NCI-H345 (cell line): ENCODE measurements around the gene GOLT1A.

Source experiments
- DNase-seq: peaks from one replicate; lab custom pipeline; 2025; lab: John Stamatoyannopoulos, UW

Gene GOLT1A, protein sequence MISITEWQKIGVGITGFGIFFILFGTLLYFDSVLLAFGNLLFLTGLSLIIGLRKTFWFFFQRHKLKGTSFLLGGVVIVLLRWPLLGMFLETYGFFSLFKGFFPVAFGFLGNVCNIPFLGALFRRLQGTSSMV

DNA sequence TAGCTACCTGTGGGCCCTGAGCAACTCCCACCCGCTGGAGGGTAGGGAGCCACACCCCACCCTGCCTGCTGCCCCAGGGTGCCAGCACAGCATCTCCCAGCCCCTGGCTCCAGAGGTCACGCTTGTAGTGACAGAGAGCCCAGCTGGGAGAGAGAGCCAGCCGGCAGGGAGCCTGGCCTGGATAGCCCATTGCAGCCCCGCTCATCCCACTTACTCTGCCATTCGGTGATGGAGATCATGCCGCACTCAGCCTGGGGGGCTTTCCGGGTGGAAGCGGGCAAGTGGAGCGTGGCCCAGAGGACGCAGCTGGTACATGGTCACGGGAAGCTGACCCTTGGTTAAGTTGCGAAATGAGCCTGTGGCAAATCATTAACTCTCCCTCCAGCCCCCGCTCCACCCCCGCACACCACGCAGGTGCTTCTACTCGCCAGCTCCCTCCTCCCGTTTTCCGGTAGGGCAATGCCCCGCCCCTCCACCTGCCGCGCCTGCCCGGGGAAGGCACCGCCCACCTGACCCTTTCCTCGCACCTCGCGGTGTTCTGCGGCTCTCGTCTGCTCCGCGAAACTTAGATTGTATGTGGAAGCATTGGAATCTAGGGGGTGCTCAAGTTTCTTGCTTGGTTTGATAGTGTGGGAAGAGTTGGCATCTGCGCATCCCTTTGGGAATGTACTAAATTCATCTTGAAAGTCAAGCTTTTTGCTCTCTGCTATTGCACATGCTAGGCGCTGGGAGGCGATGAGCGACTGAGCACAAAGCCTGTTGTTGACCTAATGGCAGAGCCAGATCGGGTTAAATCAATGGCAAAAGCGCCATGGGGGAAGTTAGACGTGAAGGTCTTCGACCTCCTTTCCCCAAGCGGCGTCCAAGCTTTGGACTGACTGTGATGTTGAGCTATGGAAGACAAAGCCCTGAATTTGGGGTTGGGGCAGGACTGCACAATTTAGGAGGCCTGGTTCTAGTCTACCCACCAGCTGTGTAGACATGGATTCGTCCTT is at the start of gene GOLT1A:
Gene GOLT1A (minus strand): TSS at position 321 of the 995 bp plus-strand sequence. CDS start 82 bp downstream, at position 239.
- DNase-seq, result peak; percentile 35

DNA sequence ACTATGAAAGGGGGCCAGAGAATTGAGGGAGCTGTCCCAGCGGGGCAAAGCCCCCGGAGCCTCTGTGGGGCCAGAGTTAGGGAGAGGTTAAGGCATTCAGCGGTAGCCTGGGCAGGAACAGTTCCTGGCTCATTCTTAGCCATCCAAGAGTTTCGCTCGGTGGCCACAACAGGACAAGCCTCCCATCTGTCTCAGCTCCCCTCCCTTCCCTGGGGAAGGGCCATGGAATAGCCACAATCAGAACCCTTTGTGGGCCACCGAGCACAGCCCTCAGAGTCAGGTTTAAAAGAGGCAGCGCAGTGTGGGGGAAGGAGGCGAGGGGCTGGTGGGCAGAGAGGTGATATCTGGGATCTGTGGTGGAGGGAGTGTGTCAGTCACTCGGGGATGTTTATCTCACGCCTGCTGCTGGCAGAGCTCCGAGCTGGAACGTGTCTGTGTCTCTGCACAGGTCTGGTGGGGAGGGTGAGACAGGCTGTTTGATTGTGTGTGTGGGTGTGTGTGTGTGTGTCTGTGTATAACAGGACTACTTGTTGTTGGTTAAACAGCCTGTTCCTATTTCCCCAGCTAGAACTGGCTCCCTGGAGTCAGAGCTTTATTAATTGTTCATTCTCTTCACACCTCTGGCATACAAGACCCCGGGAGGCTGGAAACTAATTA is 49.6 kb upstream of the GOLT1A start:
- DNase-seq, result no peak

DNA sequence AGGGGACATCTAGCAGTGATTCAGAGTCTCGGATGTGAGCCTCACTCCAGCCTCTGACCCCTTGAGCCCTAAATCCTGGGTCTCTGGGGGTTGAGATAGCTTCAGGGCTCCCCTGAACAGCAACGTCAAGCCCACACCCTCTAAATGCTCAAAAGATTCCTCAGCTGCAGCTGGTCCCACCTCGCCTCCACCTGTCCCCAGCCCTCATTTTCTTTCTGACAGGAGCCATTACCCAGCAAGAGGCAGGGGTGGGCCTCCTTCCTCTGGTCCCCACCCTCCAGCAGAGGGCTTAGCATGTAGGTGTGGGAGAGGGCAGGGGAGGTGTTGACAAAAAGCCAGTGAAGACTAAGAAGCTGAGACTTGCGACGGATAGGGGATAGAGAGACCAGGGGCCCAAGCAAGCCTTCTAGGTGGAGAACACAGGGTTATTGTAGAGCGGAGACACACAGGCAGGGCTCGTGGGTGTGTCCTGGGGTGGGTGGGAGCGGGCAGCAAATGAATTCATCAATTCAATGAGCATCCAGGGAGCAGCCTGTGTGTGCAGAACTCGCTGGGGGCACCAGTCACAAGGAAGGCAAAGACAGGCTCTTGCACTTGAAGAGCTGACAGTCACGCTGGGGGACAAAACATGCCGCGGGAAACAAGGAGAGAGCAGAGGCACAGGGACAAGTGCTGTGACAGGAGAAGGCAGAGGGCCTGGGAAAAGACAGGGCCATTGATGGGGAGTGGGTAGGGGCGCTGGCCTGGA is 48.9 kb upstream of the GOLT1A start:
- DNase-seq, result no peak

DNA sequence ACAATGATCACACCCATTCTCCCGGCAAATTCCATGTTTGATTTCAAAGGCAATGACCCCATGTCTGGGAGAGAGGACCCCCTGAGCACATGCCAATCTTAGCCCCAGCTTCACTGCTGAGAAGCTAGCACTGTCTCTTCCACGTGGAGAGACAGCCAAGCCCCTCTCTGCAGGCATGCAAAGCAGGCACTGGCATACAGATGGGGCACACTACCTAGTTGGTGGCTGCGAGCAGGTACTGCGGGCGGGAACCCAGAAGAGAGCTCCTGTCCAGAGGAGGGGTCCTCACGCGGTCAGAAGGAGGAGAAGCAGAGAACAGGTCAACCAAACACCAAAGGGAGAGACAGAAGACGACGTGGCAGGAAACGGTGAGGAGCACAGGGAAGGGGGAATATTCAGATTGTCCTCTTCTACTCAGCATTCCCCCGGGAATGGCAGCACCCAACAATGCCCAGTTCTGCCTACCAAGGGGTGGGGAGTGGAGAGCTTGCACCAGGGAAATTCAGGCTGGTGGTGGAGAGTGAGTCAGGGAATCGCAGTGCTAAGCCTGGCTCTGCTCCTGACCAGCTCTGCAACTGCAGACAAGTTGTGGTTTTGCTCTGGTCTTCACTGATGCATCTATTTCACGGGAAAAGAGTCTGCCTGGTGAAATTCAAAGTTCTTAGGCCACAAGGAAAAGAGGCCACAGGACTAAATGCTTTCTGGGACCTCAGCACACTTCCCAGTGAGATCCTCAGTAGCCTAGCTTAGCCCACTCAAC is 48.1 kb upstream of the GOLT1A start:
- no peak for DNase-seq

DNA sequence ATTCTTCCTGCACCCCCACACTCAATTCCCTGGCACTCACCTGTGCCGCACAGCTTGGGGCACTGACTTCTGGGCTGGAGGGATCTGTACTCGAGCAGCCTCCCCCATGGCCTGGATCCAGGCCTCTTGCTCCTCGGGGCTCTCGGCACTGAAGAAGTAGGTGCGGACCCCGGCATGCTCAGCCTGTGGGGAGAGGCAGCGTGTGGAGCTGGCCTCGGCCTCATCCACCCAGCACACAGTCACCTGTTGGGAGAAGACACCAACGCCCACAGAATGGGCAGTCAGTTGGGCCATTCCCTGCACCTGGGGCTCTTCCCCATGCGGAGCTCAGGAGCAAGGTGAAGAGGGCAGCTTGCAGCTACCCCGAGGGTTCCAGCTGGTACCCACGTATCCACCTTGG is 47.5 kb upstream of the GOLT1A start:
- DNase-seq, result no peak

DNA sequence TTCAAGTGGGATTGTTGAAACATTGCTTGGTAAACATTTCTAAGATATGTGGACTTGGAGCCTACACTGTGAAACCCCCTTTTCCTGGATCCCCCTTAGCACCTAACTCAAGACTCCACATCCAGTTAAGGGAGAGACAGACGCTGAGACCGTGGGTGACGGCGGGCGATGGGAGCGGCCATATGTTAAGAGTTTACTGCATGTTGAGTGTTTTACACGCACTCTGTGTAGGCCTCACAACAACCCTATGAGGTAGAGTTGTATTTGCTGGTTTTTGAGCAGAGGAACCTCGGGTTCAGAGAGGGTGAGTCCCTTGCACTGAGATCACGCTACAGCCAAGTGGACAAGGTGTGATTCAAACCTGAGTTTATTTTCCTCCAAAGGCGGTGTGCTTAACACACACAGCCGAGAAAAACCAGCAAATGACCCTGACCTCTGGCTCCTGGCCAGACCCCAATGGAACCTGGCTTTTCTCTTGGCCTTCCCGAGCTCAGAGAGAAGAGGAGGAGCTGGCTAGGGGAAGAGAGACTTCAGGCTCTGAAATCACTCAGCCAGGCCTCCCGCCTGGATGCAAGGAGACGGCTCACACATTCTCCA is 46.9 kb upstream of the GOLT1A start:
- DNase-seq, result no peak

DNA sequence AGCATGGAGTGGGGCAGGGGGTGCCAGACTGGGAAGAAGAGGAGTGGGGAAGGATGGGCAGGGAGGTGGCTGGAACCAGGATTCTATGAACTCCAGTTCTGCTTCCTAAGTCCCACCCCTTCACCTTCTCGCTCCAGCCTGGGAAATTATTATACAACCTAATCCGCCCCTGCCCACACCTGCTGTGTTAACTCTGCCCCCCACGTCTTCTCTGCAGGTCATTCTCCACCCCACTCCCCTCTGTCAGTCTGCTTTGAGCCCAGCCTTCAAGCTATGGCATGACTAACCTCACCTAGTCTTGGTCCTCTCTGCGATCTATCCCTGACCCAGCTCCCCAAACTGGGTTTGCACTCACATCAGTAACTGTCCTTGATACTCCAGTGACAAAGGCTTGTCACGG is 46.0 kb upstream of the GOLT1A start:
- no peak for DNase-seq

DNA sequence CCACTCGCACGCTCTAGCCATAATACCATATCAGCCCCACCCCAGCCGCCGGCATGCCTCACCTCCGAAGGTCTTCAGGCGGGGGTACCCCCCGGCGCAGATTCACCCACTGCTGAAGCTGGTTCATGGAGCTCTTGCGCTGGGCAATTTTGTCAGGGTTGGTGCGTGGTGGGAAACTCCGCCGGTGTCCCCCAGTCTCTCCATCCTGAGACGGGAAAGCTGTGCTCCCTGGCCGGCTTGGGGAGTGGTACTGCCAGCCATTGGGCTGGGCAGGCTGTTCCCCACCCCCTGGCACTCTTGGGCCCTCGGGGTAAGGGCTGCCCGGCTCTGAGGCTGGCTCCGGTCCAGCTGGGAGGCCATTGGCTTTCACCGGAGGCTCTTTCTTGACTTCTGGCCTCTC is 45.4 kb upstream of the GOLT1A start:
- DNase-seq, result no peak

DNA sequence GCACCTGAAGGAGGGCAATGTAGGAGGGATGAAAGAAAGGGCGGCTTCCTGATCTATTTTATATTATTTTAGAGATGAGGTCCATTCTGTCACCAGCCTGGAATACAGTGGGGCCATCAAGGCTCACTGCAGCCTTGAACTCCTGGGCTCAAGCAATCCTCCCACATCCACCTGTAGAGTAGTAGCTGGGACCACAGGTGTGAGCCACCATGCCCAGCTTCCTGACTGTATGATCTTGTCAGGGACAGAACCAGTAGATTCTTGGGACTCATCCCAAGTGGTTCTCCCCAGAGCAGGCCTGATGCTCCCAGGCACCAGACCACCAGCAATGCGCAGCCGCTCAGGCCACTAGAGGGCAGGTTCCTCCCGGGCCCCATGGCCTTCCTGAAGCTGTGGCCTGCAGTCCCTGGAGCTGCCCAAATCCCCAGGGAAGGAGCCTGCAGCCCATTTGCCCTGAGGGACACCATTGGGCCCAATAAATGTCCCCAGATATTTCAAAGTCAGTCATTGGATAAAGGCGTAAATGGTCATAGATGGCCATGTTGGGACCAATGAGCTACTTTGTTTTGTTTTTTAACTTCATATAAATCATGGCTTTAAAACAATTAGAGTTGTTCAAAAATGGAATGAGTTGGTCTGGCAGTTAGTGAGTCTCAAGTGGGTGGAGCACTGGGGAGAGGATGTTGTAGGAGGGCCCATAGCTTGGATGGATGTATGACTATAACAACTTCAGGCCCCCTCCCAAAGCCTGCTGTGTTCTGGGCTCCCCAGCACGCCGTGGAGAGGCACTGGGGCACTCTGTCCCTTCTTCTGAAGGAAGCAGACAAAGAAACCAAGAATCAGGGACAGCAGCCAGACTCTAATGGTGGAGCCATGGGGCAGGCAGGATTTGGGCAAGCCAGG is 44.7 kb upstream of the GOLT1A start:
- DNase-seq, result peak; percentile 53

DNA sequence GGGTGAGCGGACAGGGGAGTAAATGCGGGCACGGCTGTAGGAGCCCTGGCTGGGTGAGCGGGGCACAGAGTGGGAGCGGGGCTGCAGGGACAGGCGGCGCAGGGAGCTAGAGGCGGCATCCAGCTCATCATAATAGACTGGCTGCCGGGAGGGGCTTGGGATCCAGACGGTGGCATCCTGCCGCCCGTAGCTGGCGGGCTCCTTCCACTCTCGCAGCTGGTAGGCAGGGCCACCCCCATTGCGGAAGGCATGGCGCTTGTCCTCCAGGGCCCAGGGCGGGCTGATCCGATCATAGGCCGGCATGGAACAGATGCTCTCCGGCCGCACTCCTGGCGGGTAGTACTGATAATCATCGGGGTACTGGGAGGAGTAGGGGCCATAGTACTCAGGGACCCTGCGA is 43.7 kb upstream of the GOLT1A start:
- DNase-seq, result no peak

DNA sequence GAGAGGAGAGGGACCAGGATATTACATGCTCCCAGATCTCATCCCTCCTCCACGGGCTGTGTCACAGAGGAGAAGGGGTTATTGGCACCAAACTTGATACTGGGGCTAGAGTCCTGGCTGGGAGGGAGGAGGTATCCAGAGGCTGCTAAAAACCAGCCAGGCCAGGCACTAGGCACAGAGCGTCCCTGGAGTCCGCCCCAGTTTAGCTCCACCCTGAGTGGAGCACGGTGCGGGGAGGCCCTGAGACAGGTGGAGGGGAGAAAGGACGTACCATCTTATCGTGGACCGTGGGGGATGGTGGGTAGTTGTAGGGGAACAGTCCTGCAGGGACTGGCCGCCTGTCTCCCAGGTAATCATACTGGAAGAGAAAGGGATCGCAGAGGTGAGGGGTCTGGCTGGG is 42.7 kb upstream of the GOLT1A start:
- no peak for DNase-seq

DNA sequence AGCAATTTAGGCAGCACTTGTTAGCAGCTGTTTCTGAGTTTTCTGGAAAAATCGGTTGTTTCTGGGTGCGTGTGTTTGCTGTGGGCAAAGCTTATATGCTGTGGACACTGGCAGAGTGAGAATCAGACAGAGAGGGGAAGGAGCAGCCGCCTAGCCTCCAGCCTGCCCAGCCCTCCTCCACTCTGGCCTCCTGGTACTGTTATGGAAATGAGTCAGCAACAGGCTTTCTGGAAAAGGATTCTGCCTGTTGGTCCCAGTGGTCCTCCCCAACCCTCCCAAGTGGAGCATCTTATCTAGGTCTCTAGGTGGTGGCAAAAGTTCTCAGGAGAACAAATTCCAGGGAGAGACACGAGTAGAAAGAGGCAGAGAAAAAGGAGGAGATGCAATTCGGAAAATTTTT is 42.2 kb upstream of the GOLT1A start:
- DNase-seq, result no peak

DNA sequence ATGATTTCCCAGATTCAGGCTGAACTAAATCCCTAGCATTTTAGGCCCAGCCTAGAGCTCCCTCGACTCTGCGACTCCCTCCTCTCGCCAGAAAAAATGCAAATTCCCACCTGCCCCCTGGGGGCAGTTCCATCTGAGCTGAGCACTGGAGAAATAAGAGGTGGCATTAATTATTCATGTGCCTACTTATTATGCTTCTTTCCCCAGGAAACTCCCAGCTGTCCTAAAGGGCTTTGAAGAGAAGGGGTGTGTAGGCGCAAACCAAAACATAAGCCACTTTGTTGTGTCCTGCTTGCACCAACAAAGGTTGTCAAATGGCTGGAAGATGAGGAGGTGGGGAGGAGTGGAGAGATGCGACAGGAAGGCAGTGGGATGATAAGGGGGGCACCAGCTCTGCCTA is 41.4 kb upstream of the GOLT1A start:
- peak; percentile 77 for DNase-seq

DNA sequence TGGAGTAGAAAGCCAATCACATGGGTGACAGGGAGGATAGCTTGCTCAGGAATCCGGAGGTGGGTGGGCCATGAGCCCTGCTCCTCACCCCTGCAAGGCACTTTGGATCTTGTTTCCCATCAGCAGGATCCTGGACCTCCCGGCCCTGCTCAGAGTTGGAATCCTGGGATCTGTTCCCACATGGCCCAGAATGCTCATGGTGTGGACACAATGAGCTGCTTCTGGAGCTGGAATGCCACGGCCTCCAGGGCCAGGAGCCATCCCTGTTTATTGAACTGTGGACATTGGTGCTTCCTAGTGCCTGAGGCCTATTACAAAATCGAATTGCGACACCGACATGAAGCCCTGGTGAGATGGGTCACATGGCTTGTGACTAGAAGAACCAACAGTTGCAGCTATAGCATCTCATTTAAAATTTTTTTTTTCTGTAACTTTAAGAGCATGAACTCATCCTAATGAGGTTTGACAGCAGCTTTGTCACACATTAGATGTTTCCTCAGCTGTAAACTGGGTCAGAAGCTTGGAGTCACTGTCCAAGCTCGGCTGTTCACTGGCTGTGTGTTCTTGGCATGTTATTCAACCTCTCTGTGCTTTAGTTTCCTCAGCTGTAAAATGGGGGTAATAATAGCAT is 40.4 kb upstream of the GOLT1A start:
- DNase-seq, result no peak

DNA sequence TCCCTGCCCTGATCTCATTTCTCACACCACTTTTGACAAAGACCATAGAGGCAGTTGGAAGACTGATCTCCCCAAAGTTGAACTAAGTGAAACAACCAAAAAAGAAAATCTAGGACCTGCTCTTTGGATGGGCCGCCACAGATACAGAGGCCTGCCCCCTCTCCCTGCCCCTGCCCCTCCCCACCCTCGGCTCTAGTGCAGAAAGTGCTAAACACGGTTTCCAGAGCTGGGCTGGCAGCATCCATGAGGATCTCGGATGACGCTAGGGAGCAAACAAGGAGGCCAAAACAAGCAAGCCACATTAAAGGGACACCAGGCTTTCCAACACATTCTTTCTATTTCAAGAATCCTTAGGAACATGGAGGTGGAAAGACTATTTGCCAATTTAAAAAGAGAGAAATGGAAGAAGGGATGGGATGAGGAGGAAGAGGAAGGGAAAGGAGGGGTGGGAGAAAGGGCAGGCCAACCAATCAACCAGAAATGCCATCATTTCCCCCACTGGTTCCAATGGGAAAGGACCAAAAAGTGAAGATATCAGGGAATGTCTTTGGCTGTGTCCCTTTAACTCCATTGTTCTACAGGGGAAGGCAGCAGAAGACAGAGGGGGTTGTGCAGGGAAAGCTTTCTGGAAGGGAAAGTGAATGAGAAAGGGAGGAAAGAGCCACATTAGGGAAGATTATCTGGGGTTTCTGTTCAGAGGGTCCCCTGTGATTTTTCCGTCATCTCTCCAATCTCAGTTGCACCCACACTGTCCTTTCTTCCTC is 38.3 kb upstream of the GOLT1A start:
- no peak for DNase-seq

DNA sequence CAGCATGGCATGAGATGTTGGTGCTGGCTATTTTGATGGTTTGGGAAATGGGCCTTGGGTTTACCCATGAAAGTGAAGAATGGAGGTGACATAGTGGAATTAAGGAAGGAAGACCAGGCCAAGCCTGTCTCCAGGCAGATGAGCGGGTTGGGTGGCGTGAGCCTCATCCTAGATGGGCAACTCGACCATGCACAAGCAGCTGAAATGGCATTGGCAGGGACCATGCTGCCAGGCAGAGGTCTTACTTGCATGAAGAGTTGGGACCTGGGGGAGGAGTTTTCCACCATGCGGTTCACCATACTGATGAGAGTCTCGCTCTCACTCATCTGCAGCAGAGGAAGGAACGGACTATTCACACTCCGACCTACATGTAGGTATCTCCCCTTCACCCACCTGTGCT is 37.5 kb upstream of the GOLT1A start:
- no peak for DNase-seq

DNA sequence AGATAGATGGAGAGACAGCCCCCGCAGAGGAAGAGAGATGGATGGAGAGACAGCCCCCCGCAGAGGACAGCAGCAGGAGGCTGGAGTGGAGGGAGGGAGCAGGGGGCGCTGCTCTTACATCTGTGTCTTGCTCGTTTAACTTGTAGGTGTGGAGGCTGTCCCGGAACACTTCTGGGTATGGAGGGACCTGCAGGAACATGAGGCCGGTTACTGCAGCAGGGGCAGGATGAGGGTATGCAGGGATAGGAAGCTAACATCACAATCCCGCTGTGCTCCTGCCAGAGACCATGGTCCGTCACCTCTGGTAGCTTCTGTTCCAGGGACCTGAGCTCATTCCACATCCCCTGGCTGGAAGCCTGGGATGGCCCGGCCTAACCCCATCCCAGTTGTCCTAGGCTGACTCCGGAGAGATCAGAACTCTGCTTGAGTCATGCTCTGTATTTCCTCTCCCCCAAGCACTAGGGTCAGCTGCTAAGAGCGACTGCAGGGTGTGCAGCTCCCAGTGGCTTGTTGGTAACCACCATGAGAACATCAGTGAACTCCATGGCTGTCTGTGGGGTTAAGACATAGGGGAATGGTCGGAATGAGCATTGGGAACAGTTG is 36.7 kb upstream of the GOLT1A start:
- no peak for DNase-seq

DNA sequence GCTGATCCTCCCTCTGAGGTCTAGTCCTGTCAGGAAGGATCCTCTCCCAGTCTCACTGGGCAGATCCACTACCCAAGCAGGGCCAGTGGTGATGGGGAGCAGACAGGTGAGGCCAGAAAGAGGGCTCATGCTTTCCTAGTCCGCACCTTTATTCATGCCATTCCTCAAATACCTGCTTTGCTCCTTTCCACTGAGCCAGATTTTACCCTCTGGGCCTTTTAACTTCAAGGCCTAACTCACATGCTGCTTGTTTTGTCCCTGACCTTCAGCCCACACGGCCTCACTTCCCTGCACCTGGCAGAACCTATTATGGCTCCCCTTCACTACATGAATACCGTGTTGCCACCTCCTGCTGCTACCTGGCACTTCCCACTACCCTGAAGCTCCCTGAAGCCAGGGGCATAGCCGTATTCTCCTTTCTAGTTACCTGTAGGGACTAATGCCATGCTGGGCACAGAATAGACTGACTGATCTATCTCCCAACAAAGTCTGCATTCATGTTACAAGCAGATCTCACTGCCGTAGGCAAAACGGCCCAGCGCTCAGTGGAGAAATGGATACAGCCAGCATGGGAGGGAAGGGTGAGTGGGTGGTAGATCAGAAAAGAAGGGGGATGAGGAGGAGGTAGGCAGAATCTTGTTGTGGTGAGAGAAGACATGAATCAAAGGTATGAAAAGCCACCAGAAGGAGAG is 36.1 kb upstream of the GOLT1A start:
- DNase-seq, result no peak
